ENCODE data around the gene PRKAR2B. TPM values are rescaled to one million over a fixed set of nuclear protein-coding genes. Genes with fewer than 3 reads are reported as not detected.

PRKAR2B gene
- total and polyA plus RNA-seq, 10 donors = 8.3 to 74.4 (median 38.9) TPM

DNA sequence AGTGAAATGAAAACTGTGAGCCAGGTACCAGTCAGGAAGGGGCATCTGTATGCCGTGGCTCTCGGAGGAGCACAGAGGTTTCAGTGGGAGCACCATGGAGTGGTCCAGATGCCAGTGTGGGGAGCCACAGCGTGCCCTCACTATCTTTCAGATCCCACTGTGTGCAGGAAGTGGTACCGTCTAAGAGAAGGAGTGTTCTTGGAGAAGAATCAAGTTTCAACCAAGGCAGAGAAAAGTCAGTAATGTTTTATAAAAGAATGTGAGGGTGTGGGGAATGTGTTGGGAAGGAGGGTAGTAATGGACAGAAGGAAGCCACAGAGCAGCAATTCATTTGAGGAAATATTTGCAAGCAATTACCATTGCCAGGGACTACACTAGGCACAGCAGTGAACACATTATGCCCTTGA, 35.6 kb downstream of the PRKAR2B start:
- Histone ChIP-seq H3K27ac (peak overlapping the region in 7 of 8 donors; percentile 33 to 84 (median 72)), H3K36me3 (no peaks in the 10 kb centered on the region), H3K27me3 (replicated peaks in 1 of 7) (no peaks in the 10 kb centered on the region), H3K4me3 (no peak overlapping the region), H3K9me3 (no peaks in the 10 kb centered on the region), H3K4me1 (peaks cover 0 to 43% (median 0%) of the 10 kb centered on the region in 6 donors)
- DNase-seq = no peak
- intact Hi-C loops (cut with DNase I; ENCODE audit: low total_unique reads) = no loop called here
- 51 to 81% (median 65%) methylated on average over 4 of the region's 4 CpGs for whole genome bisulfite sequencing, 5 donors
- TF ChIP-seq, protein P1, sequence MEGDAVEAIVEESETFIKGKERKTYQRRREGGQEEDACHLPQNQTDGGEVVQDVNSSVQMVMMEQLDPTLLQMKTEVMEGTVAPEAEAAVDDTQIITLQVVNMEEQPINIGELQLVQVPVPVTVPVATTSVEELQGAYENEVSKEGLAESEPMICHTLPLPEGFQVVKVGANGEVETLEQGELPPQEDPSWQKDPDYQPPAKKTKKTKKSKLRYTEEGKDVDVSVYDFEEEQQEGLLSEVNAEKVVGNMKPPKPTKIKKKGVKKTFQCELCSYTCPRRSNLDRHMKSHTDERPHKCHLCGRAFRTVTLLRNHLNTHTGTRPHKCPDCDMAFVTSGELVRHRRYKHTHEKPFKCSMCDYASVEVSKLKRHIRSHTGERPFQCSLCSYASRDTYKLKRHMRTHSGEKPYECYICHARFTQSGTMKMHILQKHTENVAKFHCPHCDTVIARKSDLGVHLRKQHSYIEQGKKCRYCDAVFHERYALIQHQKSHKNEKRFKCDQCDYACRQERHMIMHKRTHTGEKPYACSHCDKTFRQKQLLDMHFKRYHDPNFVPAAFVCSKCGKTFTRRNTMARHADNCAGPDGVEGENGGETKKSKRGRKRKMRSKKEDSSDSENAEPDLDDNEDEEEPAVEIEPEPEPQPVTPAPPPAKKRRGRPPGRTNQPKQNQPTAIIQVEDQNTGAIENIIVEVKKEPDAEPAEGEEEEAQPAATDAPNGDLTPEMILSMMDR (IDR thresholded peaks at IDR 0.05 in 8 of 11, conservative IDR thresholded peaks at IDR 0.05 in 3 of 11) = no peak
- TF ChIP-seq POLR2A (IDR thresholded peaks at IDR 0.05) (no peak), POLR2AphosphoS5 (IDR thresholded peaks at IDR 0.05) (no peak)

DNA sequence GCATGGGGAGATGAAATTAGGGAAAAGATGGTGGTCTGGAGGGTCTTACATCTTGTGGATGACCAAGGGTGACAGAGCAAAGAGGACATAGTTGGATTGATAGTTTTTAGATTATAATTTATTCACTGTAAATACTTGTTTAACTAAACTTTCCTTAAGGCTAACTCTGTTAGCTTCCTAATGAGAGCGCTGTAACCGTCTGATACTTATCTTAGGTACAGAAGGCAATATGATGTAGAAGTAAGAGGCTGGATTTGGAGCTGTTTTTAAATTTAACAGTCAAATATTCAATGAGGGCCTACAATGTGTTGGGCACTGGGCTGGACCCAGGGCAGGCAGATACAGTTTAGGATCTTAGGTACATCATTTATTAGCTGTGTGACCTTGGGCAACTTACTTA, 36.0 kb downstream of the PRKAR2B start:
- Histone ChIP-seq H3K36me3 (no peaks in the 10 kb centered on the region), H3K4me3 (no peak overlapping the region), H3K27ac (peak overlapping the region in 7 of 8 donors; percentile 33 to 84 (median 72)), H3K4me1 (peaks cover 0 to 43% (median 0%) of the 10 kb centered on the region in 6 donors), H3K27me3 (replicated peaks in 1 of 7) (no peaks in the 10 kb centered on the region), H3K9me3 (no peaks in the 10 kb centered on the region)
- 85 to 93% (median 89%) methylated on average over 2 of the region's 2 CpGs for WGBS, 5 donors
- intact Hi-C loops (cut with DNase I; ENCODE audit: low total_unique reads) = no loop called here
- no peak for TF ChIP-seq POLR2AphosphoS5 (IDR thresholded peaks at IDR 0.05)
- TF ChIP-seq POLR2A (IDR thresholded peaks at IDR 0.05) = no peak
- TF ChIP-seq, protein P1 (IDR thresholded peaks at IDR 0.05 in 8 of 11, conservative IDR thresholded peaks at IDR 0.05 in 3 of 11) = no peak
- DNase-seq = no peak

DNA sequence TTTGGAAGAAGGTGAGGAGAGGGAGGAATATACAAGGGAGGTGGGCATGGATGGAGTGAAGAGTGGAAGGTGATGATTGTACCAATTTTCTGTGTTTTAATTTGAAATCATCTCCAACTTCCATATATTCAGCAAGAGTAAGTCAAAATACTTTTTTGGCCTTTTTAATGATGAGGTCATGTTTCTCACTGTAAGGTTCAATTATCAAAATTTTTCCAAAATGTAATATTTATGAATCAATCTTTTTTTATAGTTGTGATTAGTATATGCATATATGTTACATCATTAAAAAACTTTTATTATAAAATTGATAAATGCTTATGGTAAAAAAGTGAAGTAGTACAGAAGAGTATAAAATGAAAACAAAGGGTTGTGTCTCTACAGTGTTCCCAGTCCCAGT, 40.7 kb downstream of the PRKAR2B start:
- no peak for DNase-seq
- no peaks in the 10 kb centered on the region for H3K36me3 ChIP-seq
- H3K4me1 ChIP-seq = peaks cover 0 to 14% (median 4%) of the 10 kb centered on the region in 6 donors
- no peaks in the 10 kb centered on the region for H3K27me3 ChIP-seq (replicated peaks in 1 of 7)
- intact Hi-C loops (cut with DNase I; ENCODE audit: low total_unique reads) = no loop called here
- H3K9me3 ChIP-seq = no peaks in the 10 kb centered on the region
- H3K4me3 ChIP-seq = no peak overlapping the region
- H3K27ac ChIP-seq = no peak overlapping the region
- TF ChIP-seq, protein P1 (IDR thresholded peaks at IDR 0.05 in 8 of 11, conservative IDR thresholded peaks at IDR 0.05 in 3 of 11) = no peak
- no peak for TF ChIP-seq POLR2A (IDR thresholded peaks at IDR 0.05)
- TF ChIP-seq POLR2AphosphoS5 (IDR thresholded peaks at IDR 0.05) = no peak

DNA sequence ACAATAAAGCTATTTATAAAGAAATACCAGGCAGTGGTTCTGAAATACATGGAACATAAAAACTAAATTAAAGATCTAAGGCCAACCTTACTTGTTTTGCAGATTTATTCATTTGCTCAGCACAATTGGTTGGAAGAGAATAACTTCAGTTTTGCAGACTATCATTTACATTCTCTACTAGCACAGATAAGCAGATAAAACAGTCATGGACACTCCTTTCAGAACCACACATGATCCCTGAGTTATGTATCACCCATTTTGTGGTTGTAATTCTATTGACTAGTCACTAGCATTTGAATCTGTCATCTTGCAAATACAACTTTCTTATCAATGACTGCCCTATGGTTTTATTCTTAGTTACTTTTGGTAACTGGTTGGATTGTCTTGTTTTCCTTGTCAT, 45.1 kb downstream of the PRKAR2B start:
- H3K4me3 ChIP-seq = no peak overlapping the region
- intact Hi-C loops (cut with DNase I; ENCODE audit: low total_unique reads) = no loop called here
- H3K27me3 ChIP-seq (replicated peaks in 1 of 7) = no peaks in the 10 kb centered on the region
- H3K9me3 ChIP-seq = no peaks in the 10 kb centered on the region
- peak overlapping the region in 1 of 8 donors; percentile 50 for H3K27ac ChIP-seq
- no peak for DNase-seq
- H3K4me1 ChIP-seq = peaks cover 0 to 24% (median 10%) of the 10 kb centered on the region in 6 donors
- no peaks in the 10 kb centered on the region for H3K36me3 ChIP-seq
- TF ChIP-seq POLR2AphosphoS5 (IDR thresholded peaks at IDR 0.05) (no peak), POLR2A (IDR thresholded peaks at IDR 0.05) (no peak)
- TF ChIP-seq, protein P1 (IDR thresholded peaks at IDR 0.05 in 8 of 11, conservative IDR thresholded peaks at IDR 0.05 in 3 of 11) = no peak

Data from spleen (tissue), 11 donors.